Uterus (tissue), 4 donors: ENCODE data around the gene ANAPC15. TPM values are rescaled to one million over a fixed set of nuclear protein-coding genes. Genes with fewer than 3 reads are reported as not detected.
"Not testable (repeated sequence)": the region's sequence is repeated elsewhere in the genome, so short reads cannot be mapped to it uniquely, and the experiment has no call there.

ENCODE experiments used
- DNase-seq, 2 donors: peaks; one replicate each; pipeline ENCODE4 v3.0.0-alpha.2; 2019 to 2020
- H3K27ac ChIP-seq, 2 donors: fragments of 200-600 bp; sonication (generic); 1 replicate in 1 of 2; 2 replicates in 1 of 2; pipeline ENCODE4 v1.5.1; 2016 to 2018
- H3K27me3 ChIP-seq, 2 donors: fragments of 200-600 bp; sonication (generic); one replicate each; pipeline ENCODE4 v1.5.1; 2018 to 2019; ENCODE audit warnings: control low read depth in 1 of 2
- H3K36me3 ChIP-seq, 2 donors: fragments of 200-600 bp; sonication (generic); one replicate each; pipeline ENCODE4 v1.5.1; 2019; ENCODE audit warnings: control low read depth in 1 of 2
- H3K4me1 ChIP-seq, 2 donors: fragments of 200-600 bp; sonication (generic); one replicate each; pipeline ENCODE4 v1.5.1; 2018 to 2019; ENCODE audit warnings: control low read depth in 1 of 2
- H3K4me3 ChIP-seq, 2 donors: fragments of 200-600 bp; sonication (generic); 1 replicate in 1 of 2; 2 replicates in 1 of 2; pipeline ENCODE4 v1.5.1; 2018 to 2019; ENCODE audit warnings: mild to moderate bottlenecking in 1 of 2
- H3K9me3 ChIP-seq, 2 donors: fragments of 200-600 bp; sonication (generic); one replicate each; pipeline ENCODE4 v1.5.1; 2019; ENCODE audit warnings: control low read depth in 1 of 2
- CTCF ChIP-seq, 4 experiments: fragments of 200-600 bp in 2 of 4; fragments of 450-650 bp in 2 of 4; sonication (generic) in 2 of 4; IDR thresholded peaks; one replicate each; pipeline ENCODE4 v1.5.1; 2016 to 2019; ENCODE audit warnings: antibody characterized with exemption in 4 of 4, mild to moderate bottlenecking in 2 of 4, moderate library complexity in 1 of 4
- POLR2A ChIP-seq, 2 donors: fragments of 450-650 bp; IDR thresholded peaks; one replicate each; pipeline ENCODE4 v1.6.1; 2016; ENCODE audit warnings: antibody characterized with exemption in 2 of 2, mild to moderate bottlenecking in 1 of 2, moderate library complexity in 1 of 2
- intact Hi-C: fragments of 100-400 bp; cut with DNase I; formaldehyde crosslinking; loops from one replicate; pipeline ENCODE4 v1.15.1; 2023; ENCODE audit warnings: low total_unique reads
- total RNA-seq, 4 donors: library from RNA; depleted of rRNA in 3 of 4; stranded (reverse); fragments of >200 nt in 3 of 4; gene quantifications; one replicate each; pipeline versions ENCODE4 v1.1.0 to v1.2.4, GENCODE V29; 2014 to 2023
- donor health status: DM: yes; HTN: yes; CAD: no.

Gene ANAPC15
- total RNA-seq, 4 donors from 2014 or later = 6.5 to 56.9 (median 20.7) TPM

DNA sequence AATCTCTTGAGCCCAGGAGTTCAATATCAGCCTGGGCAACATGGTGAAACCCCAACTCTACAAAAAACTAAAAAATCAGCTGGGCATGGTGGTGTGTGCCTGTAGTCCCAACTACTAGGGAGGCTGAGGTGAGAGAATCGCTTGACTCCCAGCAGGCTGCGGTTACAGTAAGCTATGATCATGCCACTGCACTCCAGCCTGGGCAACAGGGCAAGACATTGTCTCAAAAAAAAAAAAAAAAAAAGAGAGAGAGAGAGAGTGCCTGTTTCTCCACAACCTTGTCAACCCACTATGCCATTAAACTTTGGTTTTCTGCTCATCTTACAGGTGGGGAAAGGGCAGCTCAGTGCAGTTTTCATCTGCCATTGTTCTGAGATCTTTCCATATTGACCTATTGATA lies 28.2 kb upstream of the ANAPC15 start:
- Histone ChIP-seq H3K4me3 (no peak overlapping the region), H3K9me3 (no peaks in the 10 kb centered on the region), H3K27me3 (no peaks in the 10 kb centered on the region), H3K27ac (no peak overlapping the region), H3K4me1 (no peaks in the 10 kb centered on the region), H3K36me3 (no peaks in the 10 kb centered on the region)
- TF ChIP-seq POLR2A (IDR thresholded peaks at IDR 0.05) = no peak
- TF ChIP-seq CTCF (IDR thresholded peaks at IDR 0.05) = no peak
- intact Hi-C loops = no loop called here
- no peak for DNase-seq

- no peak overlapping the region for H3K4me3 ChIP-seq
- no peaks in the 10 kb centered on the region for H3K27me3 ChIP-seq
- H3K9me3 ChIP-seq = no peaks in the 10 kb centered on the region
- no peak for DNase-seq
- intact Hi-C loops = no loop called here
- H3K27ac ChIP-seq = no peak overlapping the region
- no peaks in the 10 kb centered on the region for H3K4me1 ChIP-seq
- TF ChIP-seq POLR2A (IDR thresholded peaks at IDR 0.05) (no peak), CTCF (IDR thresholded peaks at IDR 0.05) (no peak)
- no peaks in the 10 kb centered on the region for H3K36me3 ChIP-seq
These were observed 27.0 kb upstream of the ANAPC15 start for GRCh38 chr11:72139500-72139899.

GRCh38 chr11:72138821-72139390 lies 26.4 kb upstream of the ANAPC15 start:
- Histone ChIP-seq H3K27me3 (no peaks in the 10 kb centered on the region), H3K4me1 (no peaks in the 10 kb centered on the region), H3K27ac (no peak overlapping the region), H3K36me3 (no peaks in the 10 kb centered on the region), H3K9me3 (no peaks in the 10 kb centered on the region), H3K4me3 (no peak overlapping the region)
- no peak for DNase-seq
- no peak for TF ChIP-seq CTCF (IDR thresholded peaks at IDR 0.05)
- TF ChIP-seq POLR2A (IDR thresholded peaks at IDR 0.05) = no peak
- intact Hi-C loops = no loop called here

DNA sequence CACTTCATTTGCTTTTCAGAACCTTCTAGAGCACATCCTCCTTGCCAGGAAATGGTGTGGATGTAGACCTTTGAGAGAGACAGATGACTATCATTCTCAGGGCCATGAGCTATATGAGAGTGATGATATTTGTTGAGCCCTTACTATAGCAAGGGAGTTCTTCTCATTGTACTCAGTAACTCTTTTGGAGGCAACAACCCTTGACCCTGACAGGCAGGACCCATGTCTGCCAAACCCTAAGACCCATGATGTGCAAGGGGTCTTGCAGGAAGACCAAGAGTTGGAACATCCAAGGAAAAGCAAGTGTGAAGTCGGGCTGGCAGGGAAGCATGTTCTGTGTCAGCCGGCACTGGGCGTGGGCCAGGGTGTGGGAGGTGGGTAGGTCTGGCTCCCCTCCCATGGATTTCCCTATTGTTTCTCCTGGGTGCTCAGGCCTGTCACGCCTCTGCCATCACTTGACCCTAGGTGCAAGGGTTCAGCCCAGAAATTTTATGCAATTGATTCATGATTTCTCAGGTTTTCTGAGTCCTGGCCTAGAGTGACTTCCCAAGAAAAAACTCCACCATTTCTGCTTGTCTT lies 24.3 kb upstream of the ANAPC15 start:
- no peak for DNase-seq
- intact Hi-C loops = no loop called here
- H3K4me1 ChIP-seq = no peaks in the 10 kb centered on the region
- no peaks in the 10 kb centered on the region for H3K27me3 ChIP-seq
- TF ChIP-seq POLR2A (IDR thresholded peaks at IDR 0.05) (no peak), CTCF (IDR thresholded peaks at IDR 0.05) (no peak)
- no peak overlapping the region for H3K4me3 ChIP-seq
- H3K27ac ChIP-seq = no peak overlapping the region
- H3K36me3 ChIP-seq = no peaks in the 10 kb centered on the region
- no peaks in the 10 kb centered on the region for H3K9me3 ChIP-seq

DNA sequence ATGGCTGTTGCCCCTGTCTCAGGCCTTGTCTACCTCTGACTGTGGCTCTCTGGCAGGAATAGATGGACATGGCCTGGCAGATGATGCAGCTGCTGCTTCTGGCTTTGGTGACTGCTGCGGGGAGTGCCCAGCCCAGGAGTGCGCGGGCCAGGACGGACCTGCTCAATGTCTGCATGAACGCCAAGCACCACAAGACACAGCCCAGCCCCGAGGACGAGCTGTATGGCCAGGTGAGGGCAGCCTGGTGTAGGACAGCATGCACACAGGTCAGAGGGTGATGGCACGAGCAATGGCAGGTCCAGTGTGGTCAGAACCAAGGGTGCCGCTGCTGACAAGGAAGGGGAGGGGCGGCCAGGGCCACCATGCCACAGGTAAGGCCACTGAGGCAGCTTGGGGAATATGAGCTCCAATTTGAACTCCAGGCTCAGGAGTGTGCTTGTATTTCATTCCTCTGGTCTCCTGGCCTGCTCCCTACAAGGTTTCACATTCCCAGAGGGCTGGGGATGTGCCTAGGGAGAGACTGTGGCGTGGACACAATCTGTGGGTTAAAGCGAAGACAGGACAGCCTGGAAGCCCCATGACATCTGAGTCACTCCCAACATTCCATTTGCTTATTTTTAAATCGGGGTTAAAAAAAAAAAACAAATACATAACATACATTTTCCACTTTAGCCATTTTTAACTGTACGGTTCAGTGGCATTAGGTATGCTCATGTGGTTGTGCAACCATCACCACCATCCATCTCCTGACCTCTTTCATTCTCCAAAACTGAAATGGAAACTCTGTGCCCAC lies 23.6 kb upstream of the ANAPC15 start:
- TF ChIP-seq POLR2A (IDR thresholded peaks at IDR 0.05) (no peak), CTCF (IDR thresholded peaks at IDR 0.05) (no peak)
- H3K9me3 ChIP-seq = no peaks in the 10 kb centered on the region
- H3K4me1 ChIP-seq = no peaks in the 10 kb centered on the region
- intact Hi-C loops = no loop called here
- H3K27me3 ChIP-seq = no peaks in the 10 kb centered on the region
- DNase-seq = no peak
- H3K27ac ChIP-seq = no peak overlapping the region
- no peak overlapping the region for H3K4me3 ChIP-seq
- H3K36me3 ChIP-seq = no peaks in the 10 kb centered on the region

- H3K27ac ChIP-seq, H3K27me3 ChIP-seq, intact Hi-C loops, H3K9me3 ChIP-seq, H3K36me3 ChIP-seq, H3K4me3 ChIP-seq, DNase-seq, H3K4me1 ChIP-seq: not testable (repeated sequence)
These were observed 23.0 kb upstream of the ANAPC15 start, which contains the start of gene FOLR3 for GRCh38 chr11:72135473-72135872. Gene FOLR3 (plus strand): TSS chr11:72135725. CDS start chr11:72135953, 228 bp downstream.
